HG03095 (cell line): ENCODE data around the gene TIMM44.

ENCODE experiments used
- ATAC-seq: cut with Tn5 transposase; IDR thresholded peaks from one replicate; pipeline ENCODE4 v1.9.1; 2021; ENCODE audit warnings: moderate library complexity; ENCODE audit not compliant: unreplicated experiment

TIMM44 gene

GRCh38 chr19:7877249-7877836 lies 66.1 kb downstream of the TIMM44 start:
- ATAC-seq, result no peak
